Nephron (organoid): ENCODE measurements around the gene RMI1.

Experiments used
- H3K27ac Mint-ChIP-seq, 3 experiments: 2 replicates each; pipeline ENCODE4 v1.8.0; 2020; ENCODE audit warnings: mixed read lengths in 3 of 3, mild to moderate bottlenecking in 2 of 3, moderate library complexity in 1 of 3
- H3K27me3 Mint-ChIP-seq: 2 replicates; pipeline ENCODE4 v1.8.0; 2021; ENCODE audit warnings: low read depth, mild to moderate bottlenecking, moderate library complexity, mixed read lengths
- H3K36me3 Mint-ChIP-seq: 2 replicates; pipeline ENCODE4 v1.8.0; 2020; ENCODE audit warnings: low read depth, mixed read lengths
- H3K4me1 Mint-ChIP-seq: 2 replicates; pipeline ENCODE4 v1.8.0; 2020; ENCODE audit warnings: mixed read lengths
- H3K4me3 Mint-ChIP-seq, 3 experiments: 2 replicates each; pipeline ENCODE4 v1.8.0; 2020; ENCODE audit warnings: mild to moderate bottlenecking in 3 of 3, mixed read lengths in 3 of 3, moderate library complexity in 2 of 3
- H3K9me3 Mint-ChIP-seq: 2 replicates; pipeline ENCODE4 v1.8.0; 2020; ENCODE audit warnings: mixed read lengths
- TF ChIP-seq, protein P1 (sequence below), 3 experiments: fragments of 200-600 bp; sonication (generic); IDR thresholded peaks; one replicate each; pipeline ENCODE4 v1.5.0; 2021; ENCODE audit warnings: antibody characterized with exemption in 3 of 3; ENCODE audit not compliant: unreplicated experiment in 3 of 3

Gene RMI1

DNA sequence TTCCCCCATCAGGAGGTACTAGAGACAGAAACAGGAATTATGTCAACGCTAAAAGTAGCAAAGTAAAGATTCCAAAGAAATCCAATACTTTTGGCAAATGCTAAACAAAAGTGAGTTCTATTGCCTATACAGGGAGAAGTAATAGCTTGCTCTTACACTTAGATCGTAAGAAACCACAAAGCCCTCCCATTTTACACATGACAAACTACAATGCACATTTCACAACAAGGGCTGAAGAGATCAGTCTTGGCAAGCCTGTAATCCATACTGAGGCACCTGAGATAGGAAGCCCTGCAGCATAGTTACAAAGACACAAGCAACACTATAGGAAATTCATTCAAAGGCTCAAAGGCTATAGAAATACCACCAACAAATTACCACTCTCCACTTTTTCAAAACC lies 8.3 kb upstream of the RMI1 start:
- peaks cover 96% of the 10 kb centered on the region for H3K36me3 Mint-ChIP-seq
- no peaks in the 10 kb centered on the region for H3K27me3 Mint-ChIP-seq
- H3K9me3 Mint-ChIP-seq, result no peaks in the 10 kb centered on the region
- TF ChIP-seq, protein P1, sequence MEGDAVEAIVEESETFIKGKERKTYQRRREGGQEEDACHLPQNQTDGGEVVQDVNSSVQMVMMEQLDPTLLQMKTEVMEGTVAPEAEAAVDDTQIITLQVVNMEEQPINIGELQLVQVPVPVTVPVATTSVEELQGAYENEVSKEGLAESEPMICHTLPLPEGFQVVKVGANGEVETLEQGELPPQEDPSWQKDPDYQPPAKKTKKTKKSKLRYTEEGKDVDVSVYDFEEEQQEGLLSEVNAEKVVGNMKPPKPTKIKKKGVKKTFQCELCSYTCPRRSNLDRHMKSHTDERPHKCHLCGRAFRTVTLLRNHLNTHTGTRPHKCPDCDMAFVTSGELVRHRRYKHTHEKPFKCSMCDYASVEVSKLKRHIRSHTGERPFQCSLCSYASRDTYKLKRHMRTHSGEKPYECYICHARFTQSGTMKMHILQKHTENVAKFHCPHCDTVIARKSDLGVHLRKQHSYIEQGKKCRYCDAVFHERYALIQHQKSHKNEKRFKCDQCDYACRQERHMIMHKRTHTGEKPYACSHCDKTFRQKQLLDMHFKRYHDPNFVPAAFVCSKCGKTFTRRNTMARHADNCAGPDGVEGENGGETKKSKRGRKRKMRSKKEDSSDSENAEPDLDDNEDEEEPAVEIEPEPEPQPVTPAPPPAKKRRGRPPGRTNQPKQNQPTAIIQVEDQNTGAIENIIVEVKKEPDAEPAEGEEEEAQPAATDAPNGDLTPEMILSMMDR (IDR thresholded peaks at IDR 0.05; ENCODE audit: unreplicated experiment in 3 of 3), result no peak
- no peak overlapping the region for H3K4me3 Mint-ChIP-seq
- H3K4me1 Mint-ChIP-seq, result peaks cover 49% of the 10 kb centered on the region
- peak overlapping the region in 1 of 3 experiments; percentile 49 for H3K27ac Mint-ChIP-seq

DNA sequence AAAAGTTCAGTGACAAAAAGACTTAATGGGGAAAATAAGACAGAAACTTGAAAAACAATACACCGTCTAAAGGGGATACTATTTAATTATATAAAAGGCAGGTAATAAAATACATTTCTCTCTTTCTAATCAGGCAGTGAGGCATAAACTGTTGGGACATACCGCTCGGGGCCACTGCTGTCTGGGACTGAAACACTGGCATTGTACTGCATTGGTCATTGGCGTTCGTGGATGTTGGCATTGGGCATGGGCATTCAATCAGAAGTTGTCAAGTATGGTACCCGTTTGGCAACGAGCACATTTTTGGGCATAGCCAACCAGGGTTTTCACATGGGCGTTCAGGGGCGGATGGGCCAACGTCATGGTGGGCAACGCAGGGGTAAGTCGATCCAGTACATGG lies 5.3 kb upstream of the RMI1 start:
- no peaks in the 10 kb centered on the region for H3K27me3 Mint-ChIP-seq
- peak overlapping the region; percentile 46 to 66 (median 56) for H3K4me3 Mint-ChIP-seq
- peaks cover 45% of the 10 kb centered on the region for H3K4me1 Mint-ChIP-seq
- peaks cover 86% of the 10 kb centered on the region for H3K36me3 Mint-ChIP-seq
- peak overlapping the region in 2 of 3 experiments; percentile 5 to 44 for H3K27ac Mint-ChIP-seq
- H3K9me3 Mint-ChIP-seq, result no peaks in the 10 kb centered on the region
- TF ChIP-seq, protein P1 (IDR thresholded peaks at IDR 0.05; ENCODE audit: unreplicated experiment in 3 of 3), result no peak

DNA sequence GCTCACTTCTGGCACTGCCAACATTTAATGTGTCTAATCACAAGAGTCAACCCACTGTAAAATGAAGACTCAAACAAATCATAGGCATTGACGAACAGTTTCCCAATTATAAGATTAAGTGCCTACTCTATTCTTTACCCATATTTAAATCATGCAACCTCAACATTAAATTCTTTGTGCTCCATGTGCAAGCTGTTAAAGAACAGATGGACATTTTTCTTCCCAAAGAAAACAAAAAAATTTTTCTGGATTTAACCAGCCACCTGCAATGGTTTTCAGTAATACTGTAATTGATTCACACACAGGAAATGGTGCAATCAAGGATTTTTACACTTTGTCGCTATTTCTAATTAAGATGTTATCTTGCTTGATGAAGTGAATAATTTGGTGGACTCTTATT lies 4.2 kb upstream of the RMI1 start:
- Mint-ChIP-seq H3K9me3 (no peaks in the 10 kb centered on the region), H3K36me3 (peaks cover 75% of the 10 kb centered on the region), H3K4me1 (peaks cover 45% of the 10 kb centered on the region), H3K27ac (peak overlapping the region in 1 of 3 experiments; percentile 44), H3K4me3 (peak overlapping the region; percentile 13 to 97 (median 46)), H3K27me3 (no peaks in the 10 kb centered on the region)
- TF ChIP-seq, protein P1 (IDR thresholded peaks at IDR 0.05; ENCODE audit: unreplicated experiment in 3 of 3), result no peak

DNA sequence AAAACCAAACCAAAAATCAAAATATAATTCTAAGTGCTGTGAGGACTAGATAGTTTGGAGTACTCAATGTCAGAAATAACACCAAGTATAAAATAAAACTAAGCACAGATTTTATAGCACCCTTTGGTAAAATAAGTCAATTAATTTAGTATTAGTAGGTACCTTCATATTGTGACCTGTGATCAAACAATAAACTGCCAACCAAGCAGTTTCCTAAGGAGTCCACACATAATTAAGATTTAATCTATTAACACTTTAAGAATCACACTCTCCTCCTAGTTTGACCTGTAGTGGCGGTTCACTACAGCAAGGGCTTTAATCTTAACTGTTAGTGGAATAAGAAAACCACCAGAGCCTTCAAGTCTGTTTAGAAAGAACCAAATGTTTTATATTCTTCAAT lies 3.4 kb upstream of the RMI1 start:
- Mint-ChIP-seq H3K9me3 (no peaks in the 10 kb centered on the region), H3K27ac (peak overlapping the region in 2 of 3 experiments; percentile 52 to 53), H3K4me3 (peak overlapping the region; percentile 97 to 98 (median 97)), H3K4me1 (peaks cover 37% of the 10 kb centered on the region), H3K27me3 (no peaks in the 10 kb centered on the region), H3K36me3 (peaks cover 67% of the 10 kb centered on the region)
- TF ChIP-seq, protein P1 (IDR thresholded peaks at IDR 0.05; ENCODE audit: unreplicated experiment in 3 of 3), result no peak

DNA sequence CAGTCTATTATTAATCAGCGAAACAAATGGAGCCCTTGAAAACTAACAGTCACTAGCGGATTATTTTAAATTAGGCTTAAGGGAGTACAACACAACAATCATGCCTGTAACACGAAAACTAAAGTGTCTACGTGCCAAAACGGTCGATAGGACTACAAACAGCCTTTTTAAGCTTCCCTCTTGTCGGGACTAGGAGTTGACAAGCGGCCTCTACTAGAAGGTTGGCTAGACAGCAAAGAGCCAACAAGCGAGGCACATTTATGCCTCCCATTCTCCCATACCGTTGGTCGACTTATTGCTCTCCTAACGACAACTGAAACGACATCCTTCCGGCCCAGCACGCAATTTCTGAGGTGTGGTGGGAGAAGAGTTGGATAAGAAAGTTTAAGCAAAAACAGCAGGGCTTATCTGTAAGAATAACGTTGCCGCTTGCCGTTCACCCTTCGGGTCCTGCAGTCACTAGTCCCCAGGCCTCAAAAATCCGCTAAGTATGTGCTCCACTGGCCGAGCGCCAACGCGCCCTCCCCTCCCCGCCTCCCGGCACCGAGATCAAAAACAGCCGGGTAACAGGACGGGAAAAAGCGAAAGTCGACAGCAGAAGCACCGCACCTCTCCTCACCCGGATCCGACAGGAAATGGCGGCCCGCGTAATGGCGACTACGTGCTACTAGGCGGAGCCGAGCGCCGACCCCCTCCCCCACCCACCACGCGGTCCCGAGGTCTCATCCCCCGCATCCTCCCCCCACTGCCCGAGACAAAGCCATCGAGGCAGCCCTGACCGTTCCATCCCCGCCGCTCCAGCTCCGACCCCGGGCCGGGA lies 1.4 kb upstream of the RMI1 start:
- Mint-ChIP-seq H3K36me3 (peaks cover 48% of the 10 kb centered on the region), H3K9me3 (no peaks in the 10 kb centered on the region), H3K4me1 (peaks cover 44% of the 10 kb centered on the region), H3K27me3 (no peaks in the 10 kb centered on the region), H3K4me3 (peak overlapping the region; percentile 97 to 98 (median 97)), H3K27ac (peak overlapping the region; percentile 100)
- TF ChIP-seq, protein P1 (IDR thresholded peaks at IDR 0.05; ENCODE audit: unreplicated experiment in 3 of 3), result no peak
